Neural progenitor cell (in vitro differentiated cells): Measurements from ENCODE around the gene FRS3.

Source experiments
- EZH2 ChIP-seq: fragments of 200-600 bp; sonication (generic); IDR thresholded peaks from 2 replicates; pipeline ENCODE4 v1.6.1; 2017; ENCODE audit warnings: antibody characterized with exemption, mild to moderate bottlenecking, moderate library complexity
- TF ChIP-seq, protein P1 (sequence below): fragments of 200-600 bp; sonication (generic); IDR thresholded peaks from 2 replicates; pipeline ENCODE4 v1.5.1; 2017; ENCODE audit warnings: antibody characterized with exemption, mild to moderate bottlenecking

GRCh38 chr6:41732591-41733359 lies 46.9 kb downstream of the FRS3 start:
- TF ChIP-seq, protein P1, sequence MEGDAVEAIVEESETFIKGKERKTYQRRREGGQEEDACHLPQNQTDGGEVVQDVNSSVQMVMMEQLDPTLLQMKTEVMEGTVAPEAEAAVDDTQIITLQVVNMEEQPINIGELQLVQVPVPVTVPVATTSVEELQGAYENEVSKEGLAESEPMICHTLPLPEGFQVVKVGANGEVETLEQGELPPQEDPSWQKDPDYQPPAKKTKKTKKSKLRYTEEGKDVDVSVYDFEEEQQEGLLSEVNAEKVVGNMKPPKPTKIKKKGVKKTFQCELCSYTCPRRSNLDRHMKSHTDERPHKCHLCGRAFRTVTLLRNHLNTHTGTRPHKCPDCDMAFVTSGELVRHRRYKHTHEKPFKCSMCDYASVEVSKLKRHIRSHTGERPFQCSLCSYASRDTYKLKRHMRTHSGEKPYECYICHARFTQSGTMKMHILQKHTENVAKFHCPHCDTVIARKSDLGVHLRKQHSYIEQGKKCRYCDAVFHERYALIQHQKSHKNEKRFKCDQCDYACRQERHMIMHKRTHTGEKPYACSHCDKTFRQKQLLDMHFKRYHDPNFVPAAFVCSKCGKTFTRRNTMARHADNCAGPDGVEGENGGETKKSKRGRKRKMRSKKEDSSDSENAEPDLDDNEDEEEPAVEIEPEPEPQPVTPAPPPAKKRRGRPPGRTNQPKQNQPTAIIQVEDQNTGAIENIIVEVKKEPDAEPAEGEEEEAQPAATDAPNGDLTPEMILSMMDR = no peak
- TF ChIP-seq EZH2 = no peak
